WTC11 (cell line): ENCODE results near the gene TRMT112.

Experiments used
- ELF4 ChIP-seq: sonication (generic); formaldehyde crosslinking; IDR thresholded peaks from 2 replicates; pipeline ENCODE4 v1.8.1; 2022; ENCODE audit warnings: low read depth, mild to moderate bottlenecking, moderate library complexity, missing genetic modification reagents
- ETV6 ChIP-seq: sonication (generic); formaldehyde crosslinking; IDR thresholded peaks from 2 replicates; pipeline ENCODE4 v1.8.1; 2022; ENCODE audit warnings: mild to moderate bottlenecking, missing genetic modification reagents
- GRHL2 ChIP-seq: fragments of 250-450 bp; sonication (Bioruptor Pico); IDR thresholded peaks from 2 replicates; pipeline ENCODE4 v1.8.0; 2022; ENCODE audit warnings: mild to moderate bottlenecking, moderate library complexity; ENCODE audit not compliant: insufficient replicate concordance, severe bottlenecking
- IRF2 ChIP-seq: sonication (generic); formaldehyde crosslinking; IDR thresholded peaks from 2 replicates; pipeline ENCODE4 v1.8.0; 2022; ENCODE audit warnings: low read depth, missing genetic modification reagents, borderline replicate concordance
- JAZF1 ChIP-seq: fragments of 250-450 bp; sonication (Bioruptor Pico); IDR thresholded peaks from 2 replicates; pipeline ENCODE4 v1.9.0; 2021; ENCODE audit warnings: moderate library complexity, mild to moderate bottlenecking, inconsistent platforms
- TEAD4 ChIP-seq: sonication (generic); formaldehyde crosslinking; IDR thresholded peaks from 2 replicates; pipeline ENCODE4 v1.8.0; 2022; ENCODE audit warnings: mild to moderate bottlenecking, missing genetic modification reagents
- ZBTB21 ChIP-seq: sonication (generic); formaldehyde crosslinking; IDR thresholded peaks from 2 replicates; pipeline ENCODE4 v1.8.1; 2023; ENCODE audit warnings: mild to moderate bottlenecking, missing genetic modification reagents, borderline replicate concordance
- TF ChIP-seq, protein P1 (sequence below): fragments of 200-600 bp; IDR thresholded peaks from 2 replicates; pipeline ENCODE4 v1.8.0; 2022; ENCODE audit warnings: antibody characterized with exemption
- TF ChIP-seq, protein P2 (sequence below): sonication (generic); formaldehyde crosslinking; IDR thresholded peaks from 2 replicates; pipeline ENCODE4 v1.8.0; 2022; ENCODE audit warnings: mild to moderate bottlenecking, missing genetic modification reagents
- TF ChIP-seq, protein P3 (sequence below): sonication (generic); formaldehyde crosslinking; IDR thresholded peaks from 2 replicates; pipeline ENCODE4 v1.8.0; 2022; ENCODE audit warnings: missing genetic modification reagents
- TF ChIP-seq, protein P4 (sequence below): sonication (generic); formaldehyde crosslinking; IDR thresholded peaks from 2 replicates; pipeline ENCODE4 v1.8.1; 2023; ENCODE audit warnings: mild to moderate bottlenecking, missing genetic modification reagents, moderate library complexity
- TF ChIP-seq, protein P5 (sequence below): sonication (generic); formaldehyde crosslinking; IDR thresholded peaks from 2 replicates; pipeline ENCODE4 v1.8.0; 2022; ENCODE audit warnings: mild to moderate bottlenecking, missing genetic modification reagents

DNA sequence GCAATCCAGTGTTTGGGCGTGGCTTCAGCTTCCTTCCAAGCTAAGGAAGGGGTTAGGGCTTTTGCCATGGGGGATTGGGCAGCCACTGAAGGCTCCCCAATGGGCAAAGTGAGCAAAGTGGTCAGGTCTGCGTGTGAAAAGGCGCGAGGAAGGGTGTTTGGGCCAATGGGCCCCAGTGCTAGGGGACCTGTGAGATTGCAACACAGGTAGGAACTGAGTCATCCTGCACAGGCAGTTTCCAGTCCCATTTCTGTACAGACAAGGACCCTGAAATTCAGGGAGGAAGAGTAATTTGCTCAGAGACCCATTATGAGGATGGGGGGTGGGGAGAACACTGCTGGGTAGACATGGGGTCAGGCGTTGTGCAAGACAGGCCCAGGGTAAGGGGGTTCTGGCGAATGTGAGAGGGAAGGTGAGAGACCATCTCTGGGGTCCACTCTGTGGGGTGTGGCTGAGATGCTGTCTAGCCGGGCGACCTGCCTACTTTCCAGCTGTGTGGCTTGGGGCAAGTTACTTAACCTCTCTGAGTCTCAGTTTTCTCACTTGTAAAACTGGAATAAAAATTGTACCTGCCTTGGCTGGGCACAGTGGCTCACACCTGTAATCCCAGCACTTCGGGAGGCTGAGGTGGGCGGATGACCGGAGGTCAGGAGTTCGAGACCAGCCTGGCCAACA lies 30.0 kb upstream of the TRMT112 start:
- no peak for TF ChIP-seq ETV6 (CRISPR knock-in tag)
- no peak for TF ChIP-seq ELF4 (CRISPR knock-in tag)
- TF ChIP-seq, protein P1, sequence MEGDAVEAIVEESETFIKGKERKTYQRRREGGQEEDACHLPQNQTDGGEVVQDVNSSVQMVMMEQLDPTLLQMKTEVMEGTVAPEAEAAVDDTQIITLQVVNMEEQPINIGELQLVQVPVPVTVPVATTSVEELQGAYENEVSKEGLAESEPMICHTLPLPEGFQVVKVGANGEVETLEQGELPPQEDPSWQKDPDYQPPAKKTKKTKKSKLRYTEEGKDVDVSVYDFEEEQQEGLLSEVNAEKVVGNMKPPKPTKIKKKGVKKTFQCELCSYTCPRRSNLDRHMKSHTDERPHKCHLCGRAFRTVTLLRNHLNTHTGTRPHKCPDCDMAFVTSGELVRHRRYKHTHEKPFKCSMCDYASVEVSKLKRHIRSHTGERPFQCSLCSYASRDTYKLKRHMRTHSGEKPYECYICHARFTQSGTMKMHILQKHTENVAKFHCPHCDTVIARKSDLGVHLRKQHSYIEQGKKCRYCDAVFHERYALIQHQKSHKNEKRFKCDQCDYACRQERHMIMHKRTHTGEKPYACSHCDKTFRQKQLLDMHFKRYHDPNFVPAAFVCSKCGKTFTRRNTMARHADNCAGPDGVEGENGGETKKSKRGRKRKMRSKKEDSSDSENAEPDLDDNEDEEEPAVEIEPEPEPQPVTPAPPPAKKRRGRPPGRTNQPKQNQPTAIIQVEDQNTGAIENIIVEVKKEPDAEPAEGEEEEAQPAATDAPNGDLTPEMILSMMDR: no peak
- TF ChIP-seq, protein P2, sequence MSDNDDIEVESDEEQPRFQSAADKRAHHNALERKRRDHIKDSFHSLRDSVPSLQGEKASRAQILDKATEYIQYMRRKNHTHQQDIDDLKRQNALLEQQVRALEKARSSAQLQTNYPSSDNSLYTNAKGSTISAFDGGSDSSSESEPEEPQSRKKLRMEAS: no peak
- no peak for TF ChIP-seq GRHL2 (CRISPR knock-in tag)
- TF ChIP-seq, protein P3, sequence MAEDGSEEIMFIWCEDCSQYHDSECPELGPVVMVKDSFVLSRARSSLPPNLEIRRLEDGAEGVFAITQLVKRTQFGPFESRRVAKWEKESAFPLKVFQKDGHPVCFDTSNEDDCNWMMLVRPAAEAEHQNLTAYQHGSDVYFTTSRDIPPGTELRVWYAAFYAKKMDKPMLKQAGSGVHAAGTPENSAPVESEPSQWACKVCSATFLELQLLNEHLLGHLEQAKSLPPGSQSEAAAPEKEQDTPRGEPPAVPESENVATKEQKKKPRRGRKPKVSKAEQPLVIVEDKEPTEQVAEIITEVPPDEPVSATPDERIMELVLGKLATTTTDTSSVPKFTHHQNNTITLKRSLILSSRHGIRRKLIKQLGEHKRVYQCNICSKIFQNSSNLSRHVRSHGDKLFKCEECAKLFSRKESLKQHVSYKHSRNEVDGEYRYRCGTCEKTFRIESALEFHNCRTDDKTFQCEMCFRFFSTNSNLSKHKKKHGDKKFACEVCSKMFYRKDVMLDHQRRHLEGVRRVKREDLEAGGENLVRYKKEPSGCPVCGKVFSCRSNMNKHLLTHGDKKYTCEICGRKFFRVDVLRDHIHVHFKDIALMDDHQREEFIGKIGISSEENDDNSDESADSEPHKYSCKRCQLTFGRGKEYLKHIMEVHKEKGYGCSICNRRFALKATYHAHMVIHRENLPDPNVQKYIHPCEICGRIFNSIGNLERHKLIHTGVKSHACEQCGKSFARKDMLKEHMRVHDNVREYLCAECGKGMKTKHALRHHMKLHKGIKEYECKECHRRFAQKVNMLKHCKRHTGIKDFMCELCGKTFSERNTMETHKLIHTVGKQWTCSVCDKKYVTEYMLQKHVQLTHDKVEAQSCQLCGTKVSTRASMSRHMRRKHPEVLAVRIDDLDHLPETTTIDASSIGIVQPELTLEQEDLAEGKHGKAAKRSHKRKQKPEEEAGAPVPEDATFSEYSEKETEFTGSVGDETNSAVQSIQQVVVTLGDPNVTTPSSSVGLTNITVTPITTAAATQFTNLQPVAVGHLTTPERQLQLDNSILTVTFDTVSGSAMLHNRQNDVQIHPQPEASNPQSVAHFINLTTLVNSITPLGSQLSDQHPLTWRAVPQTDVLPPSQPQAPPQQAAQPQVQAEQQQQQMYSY: no peak
- no peak for TF ChIP-seq IRF2 (CRISPR knock-in tag)
- TF ChIP-seq, protein P4, sequence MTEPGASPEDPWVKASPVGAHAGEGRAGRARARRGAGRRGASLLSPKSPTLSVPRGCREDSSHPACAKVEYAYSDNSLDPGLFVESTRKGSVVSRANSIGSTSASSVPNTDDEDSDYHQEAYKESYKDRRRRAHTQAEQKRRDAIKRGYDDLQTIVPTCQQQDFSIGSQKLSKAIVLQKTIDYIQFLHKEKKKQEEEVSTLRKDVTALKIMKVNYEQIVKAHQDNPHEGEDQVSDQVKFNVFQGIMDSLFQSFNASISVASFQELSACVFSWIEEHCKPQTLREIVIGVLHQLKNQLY (CRISPR knock-in tag): no peak
- TF ChIP-seq, protein P5, sequence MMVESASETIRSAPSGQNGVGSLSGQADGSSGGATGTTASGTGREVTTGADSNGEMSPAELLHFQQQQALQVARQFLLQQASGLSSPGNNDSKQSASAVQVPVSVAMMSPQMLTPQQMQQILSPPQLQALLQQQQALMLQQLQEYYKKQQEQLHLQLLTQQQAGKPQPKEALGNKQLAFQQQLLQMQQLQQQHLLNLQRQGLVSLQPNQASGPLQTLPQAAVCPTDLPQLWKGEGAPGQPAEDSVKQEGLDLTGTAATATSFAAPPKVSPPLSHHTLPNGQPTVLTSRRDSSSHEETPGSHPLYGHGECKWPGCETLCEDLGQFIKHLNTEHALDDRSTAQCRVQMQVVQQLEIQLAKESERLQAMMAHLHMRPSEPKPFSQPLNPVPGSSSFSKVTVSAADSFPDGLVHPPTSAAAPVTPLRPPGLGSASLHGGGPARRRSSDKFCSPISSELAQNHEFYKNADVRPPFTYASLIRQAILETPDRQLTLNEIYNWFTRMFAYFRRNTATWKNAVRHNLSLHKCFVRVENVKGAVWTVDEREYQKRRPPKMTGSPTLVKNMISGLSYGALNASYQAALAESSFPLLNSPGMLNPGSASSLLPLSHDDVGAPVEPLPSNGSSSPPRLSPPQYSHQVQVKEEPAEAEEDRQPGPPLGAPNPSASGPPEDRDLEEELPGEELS (CRISPR knock-in tag): no peak
- no peak for TF ChIP-seq TEAD4 (CRISPR knock-in tag)
- TF ChIP-seq ZBTB21 (CRISPR knock-in tag): no peak
- no peak for TF ChIP-seq JAZF1 (CRISPR knock-in tag)
